Right lobe of liver (tissue), 4 donors: ENCODE results near the gene PRKD2.

Experiments used
- CTCF ChIP-seq, 4 donors: fragments of 200-600 bp in 3 of 4; fragments of 450-650 bp in 1 of 4; IDR thresholded peaks; one replicate each; pipeline versions ENCODE4 v1.5.1 to v1.8.0; 2016 to 2022; ENCODE audit warnings: antibody characterized with exemption in 4 of 4, mild to moderate bottlenecking in 2 of 4
- POLR2A ChIP-seq: fragments of 450-650 bp; IDR thresholded peaks from one replicate; pipeline ENCODE4 v1.6.1; 2017; ENCODE audit warnings: antibody characterized with exemption, mild to moderate bottlenecking
- donor health status: DM: no; HTN: no; CAD: no.
- donor health status: DM: no; HTN: no; CAD: no.
- donor health status: DM: no; HTN: yes; CAD: no.

- TF ChIP-seq CTCF (IDR thresholded peaks at IDR 0.05) = no peak
- TF ChIP-seq POLR2A = no peak
Observed at GRCh38 chr19:46665072-46665471, 51.8 kb downstream of the PRKD2 start.
